Measurements from ENCODE around the gene ACSF2.

- TF ChIP-seq POLR2A (IDR thresholded peaks at IDR 0.05) (no peak), CTCF (IDR thresholded peaks at IDR 0.05) (no peak)
Measured at GRCh38 chr17:50502301-50502990, 76.4 kb downstream of the ACSF2 start.

Data from thyroid gland (tissue), 4 donors.